A204.1 (cell line): ENCODE data around the gene ARRDC2.
"Not testable (repeated sequence)": the region's sequence is repeated elsewhere in the genome, so short reads cannot be mapped to it uniquely, and the experiment has no call there.

Experiments used
- FAIRE-seq: peaks from 2 replicates; lab custom pipeline; 2012; peaks lifted over from hg19 to GRCh38; lab: Jason Lieb, UNC

Gene ARRDC2

DNA sequence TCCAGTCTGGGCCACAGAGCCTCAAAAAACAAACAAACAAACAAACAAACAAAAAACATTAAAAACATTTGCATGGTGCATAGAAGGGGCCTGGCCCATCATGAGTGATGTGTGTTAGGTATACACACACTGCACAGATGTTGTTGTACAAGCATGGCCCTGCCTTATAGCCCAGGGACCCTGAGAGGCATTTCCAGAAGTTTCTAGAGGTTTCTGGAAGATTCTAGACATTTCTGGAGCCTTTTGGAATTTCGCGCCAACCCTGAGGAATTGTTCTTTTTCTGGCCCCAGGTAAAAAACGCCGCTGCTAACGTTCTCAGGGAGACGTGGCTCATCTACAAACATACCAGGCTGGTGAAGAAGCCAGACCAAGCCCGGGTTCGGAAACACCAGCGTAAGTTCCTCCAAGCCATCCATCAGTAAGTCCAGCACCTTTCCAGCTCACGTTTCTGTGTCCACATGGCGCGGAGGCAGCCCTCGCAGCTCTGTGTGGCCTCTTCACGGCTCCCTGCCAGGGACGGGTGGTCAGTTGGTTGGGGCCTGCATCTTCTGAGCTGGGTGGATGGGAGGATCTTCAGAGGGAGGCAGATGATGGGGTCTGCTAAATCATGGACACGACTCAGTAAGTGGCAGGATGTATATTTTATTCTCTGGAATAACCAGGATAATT, 18.4 kb upstream of the ARRDC2 start:
- FAIRE-seq = no peak

DNA sequence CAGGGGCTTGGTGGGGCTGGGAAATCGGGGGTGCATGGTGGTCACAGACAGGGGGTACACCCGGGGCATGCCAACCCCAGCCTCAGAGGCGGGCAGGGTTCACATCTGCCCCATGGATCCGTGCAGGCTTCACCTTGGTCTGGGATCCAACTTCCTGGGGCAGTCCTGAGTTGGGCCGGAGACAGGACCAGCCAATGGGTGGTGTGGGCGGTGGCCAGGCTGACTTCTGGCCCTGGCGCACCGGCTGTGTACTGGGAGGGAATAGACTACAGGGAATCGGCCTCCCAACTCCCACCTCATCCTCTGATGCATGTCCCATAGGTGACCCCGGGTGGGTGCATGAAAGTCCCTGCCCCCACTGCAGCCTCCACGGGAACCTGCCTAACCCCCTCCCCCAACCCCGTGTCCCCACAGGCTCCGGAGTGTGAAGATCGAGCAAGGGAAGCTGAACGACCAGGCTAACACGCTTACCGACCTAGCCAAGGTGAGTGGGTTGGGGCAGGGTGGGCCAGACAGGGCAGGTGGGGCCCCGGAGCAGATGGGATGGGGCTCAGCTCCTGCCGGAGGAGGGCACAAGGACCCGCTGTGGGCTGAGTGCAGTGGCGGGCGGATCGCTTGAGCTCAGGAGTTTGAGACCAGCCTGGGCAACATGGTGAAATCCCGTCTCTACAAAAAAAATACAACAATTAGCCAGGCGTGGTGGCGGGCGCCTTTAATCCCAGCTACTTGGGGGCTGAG, 14.7 kb upstream of the ARRDC2 start:
- no peak for FAIRE-seq

DNA sequence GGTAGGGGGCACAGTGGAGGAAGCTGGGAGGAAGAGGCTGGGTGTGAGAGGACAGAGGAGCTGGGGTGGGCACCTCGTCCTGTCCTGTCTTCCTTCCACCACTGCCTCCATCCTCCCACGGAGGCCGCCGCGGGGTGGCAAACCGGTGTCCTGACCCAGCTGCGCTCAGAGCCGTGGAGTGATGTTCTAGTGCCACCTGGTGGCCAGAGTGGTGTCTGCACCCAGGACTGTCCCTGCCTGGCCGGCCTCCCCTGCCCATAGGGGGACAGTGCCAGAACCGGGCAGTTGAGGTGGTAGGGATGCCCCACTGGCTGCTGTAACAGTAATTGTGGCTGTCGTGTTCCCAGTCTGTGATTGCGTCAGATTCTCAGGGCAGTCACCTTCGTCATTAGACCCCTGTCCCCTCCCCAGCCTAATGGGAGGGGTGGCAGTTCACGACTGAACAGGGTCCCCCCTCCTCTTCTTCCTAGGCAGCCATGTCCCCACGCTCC, 11.1 kb upstream of the ARRDC2 start:
- no peak for FAIRE-seq

DNA sequence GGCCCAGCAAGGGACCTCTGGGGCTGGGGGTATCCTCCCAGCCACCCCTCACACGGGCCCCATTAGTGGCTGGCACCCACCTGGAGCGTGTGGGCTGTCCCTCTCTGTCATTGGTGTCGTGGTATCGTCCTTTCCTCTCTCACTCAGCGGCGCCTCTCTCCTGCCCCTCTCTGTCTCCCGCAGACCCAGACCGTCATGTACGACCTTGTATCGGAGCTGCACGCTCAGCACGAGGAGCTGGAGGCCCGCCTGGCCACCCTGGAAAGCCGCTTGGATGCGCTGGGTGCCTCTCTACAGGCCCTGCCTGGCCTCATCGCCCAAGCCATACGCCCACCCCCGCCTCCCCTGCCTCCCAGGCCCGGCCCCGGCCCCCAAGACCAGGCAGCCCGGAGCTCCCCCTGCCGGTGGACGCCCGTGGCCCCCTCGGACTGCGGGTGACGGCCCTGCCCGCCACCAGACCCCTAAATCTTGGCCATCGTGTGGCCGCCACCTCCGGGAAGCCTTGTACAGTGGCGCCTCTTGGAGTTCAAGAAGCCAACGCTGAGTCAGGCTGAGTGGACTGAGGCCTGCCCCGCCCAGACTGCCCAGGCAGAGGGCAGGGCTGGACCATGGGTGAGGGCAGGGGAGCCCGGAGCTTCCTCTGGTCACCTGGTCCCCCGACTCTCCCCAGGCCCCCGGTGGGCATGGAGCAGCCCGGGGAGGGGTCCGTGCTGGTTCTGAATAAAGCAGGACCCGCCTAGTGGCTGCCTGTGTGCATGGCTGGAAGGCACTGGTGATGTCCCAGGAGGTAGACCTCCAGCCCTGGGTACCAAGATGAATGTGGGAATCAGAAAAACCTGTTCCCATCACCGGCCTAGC, 9.8 kb upstream of the ARRDC2 start:
- no peak for FAIRE-seq

DNA sequence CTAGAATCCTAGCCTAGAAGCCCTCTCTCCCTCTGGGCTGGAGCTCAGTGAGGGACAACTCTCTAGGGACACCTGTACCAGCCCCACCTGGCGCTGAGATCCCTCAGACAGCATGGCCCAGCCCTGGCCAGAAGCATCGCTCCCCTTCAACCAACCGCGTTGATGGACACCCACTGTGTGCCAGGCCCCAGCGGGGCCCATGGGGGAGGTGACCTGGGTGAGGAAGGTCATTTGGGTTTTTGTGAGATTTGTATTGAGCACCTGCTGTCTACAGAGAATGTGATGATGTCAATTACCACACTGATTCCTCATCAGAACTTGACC, 9.2 kb upstream of the ARRDC2 start:
- no peak for FAIRE-seq

DNA sequence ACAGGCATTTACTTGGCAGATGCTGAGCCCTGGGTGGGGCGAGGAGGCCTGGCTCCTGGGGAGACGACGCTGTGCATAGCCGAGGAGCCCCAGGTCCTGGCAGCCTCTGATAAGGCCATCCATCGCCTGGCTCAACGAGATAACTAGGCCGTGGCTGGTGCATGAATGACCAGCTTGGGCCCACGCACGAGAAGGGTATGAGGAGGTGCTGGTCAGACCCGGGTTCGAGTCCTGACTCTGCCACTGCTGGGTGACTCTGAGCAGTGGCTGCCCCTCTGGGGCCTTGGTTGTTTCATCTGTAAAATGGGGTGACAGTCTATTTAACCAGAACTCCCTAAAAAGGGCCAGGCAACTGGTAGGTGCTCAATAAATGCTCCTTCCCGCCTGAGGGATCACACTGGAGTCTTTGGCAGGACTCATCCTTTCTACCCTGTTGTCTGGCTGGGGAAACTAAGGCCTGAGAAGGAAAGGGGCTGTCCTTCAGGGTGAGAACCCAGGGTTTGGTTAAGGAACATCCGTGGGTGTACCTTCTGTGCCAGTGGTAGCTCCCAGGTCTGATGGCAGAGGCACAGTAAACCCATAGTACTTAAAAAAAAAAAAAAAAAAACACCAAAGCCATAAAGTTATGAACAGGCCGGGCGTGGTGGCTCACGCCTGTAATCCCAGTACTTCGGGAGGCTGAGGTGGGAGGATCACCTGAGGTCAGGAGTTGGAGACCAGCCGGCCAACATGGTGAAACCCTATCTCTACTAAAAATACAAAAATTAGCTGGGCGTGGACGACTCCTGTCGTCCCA, 8.1 kb upstream of the ARRDC2 start:
- no peak for FAIRE-seq

DNA sequence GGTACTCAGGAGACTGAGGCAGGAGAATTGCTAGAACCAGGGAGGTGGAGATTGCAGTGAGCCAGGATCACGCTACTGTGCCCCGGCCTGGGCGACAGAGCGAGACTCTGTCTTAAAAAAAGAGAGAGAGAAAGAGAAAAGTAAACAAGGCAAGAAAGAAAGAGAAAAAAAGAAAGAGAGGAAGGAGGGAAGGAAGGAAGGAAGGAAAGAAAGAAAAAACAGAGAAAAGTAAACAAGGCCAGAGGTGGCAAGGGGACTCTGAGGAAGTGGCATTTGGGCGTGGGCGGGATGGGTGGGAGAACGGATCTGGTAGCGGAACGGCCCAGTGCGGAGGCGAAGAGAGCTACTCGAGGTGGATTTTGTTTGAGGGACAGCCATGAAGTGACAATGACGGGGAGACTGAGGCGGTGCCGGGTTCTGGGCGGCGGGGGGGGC, 7.5 kb upstream of the ARRDC2 start:
- FAIRE-seq = no peak

DNA sequence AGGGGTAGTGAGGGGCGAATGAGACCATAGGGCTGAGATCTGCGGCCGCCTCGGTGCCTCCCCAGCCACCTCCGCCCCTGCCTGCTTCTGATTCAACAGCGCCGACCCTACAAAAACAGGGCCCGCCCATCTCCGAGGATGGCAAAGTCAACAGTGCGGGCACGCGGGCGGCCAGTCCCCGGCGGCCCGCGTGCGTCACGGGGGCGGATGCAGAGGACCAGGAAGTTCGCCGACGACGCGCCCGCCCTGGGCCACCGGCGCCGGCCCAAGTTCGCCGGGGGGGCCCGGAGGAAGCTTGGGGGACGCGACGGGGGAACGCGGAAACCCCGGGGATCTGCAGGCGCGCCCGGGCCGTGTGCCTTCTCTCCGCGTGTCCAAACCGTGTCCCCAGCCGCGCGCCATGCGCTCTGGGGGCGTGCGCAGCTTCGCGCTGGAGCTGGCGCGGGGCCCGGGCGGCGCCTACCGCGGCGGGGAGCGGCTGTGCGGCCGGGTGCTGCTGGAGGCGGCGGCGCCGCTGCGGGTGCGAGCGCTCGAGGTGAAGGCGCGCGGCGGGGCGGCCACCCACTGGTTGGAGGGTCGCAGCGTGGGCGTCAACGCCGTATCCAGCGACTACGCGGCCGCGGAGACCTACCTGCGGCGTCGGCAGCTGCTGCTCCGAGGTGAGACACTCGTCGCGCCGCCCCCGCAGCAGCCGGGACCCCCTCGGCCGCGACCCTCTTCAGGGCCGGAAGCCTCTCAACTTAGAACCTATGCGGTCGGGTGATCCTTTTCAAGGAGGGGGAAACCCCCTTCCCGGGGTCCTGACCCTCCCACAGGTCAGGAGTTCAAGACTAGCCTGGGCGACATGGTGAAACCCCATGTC, 6.8 kb upstream of the ARRDC2 start:
- FAIRE-seq = no peak

DNA sequence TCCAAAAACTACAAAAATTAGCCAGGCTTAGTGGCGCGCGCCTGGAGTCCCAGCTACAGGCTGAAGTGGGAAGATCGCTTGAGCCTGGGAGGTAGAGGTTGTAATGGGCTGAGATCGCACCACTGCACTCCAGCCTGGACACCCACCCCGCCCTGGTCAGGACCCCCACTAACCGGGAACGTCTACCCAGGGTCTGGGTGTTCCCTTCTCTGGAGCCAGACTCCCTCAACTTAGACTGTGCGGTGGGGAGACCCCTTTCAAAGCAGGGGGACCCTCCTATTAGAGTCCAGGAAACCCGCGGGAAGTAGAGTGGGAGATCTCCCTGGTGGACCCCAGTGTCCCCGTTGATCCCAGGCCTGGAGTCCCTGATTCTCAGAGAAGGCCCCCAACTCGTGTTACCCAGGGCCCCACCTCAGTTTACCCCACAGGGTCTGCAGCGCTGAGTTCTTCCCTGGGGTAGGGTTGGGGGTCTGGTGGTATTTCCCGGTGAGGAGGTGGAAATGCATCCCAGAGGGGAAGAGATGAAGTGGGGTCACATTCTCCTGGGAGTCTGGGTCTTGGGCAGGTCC, 6.1 kb upstream of the ARRDC2 start:
- no peak for FAIRE-seq

DNA sequence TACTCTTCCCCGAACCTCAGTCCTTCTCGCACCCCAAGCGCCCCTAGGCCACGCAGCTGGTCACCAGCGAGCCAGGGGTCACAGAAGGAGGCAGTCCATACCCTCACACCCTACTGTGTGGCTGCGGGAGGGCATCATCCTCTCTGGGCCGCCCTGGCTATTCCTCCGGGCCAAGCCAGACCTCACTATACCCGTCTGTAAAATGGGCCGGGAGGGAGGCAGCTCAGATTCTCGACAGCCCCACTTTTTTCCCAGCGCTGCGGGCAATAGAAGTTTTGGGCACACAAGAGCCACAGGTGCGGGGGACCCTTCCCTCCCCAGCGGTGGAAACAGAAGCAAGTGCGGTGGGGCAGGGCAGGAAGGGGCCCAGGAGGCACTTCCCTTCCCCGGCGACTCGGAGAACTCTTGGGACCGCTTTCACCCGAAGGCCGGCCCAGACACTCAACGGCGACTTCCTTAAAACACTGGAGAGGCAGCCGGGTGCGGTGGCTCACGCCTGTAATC, 5.6 kb upstream of the ARRDC2 start:
- FAIRE-seq = no peak

DNA sequence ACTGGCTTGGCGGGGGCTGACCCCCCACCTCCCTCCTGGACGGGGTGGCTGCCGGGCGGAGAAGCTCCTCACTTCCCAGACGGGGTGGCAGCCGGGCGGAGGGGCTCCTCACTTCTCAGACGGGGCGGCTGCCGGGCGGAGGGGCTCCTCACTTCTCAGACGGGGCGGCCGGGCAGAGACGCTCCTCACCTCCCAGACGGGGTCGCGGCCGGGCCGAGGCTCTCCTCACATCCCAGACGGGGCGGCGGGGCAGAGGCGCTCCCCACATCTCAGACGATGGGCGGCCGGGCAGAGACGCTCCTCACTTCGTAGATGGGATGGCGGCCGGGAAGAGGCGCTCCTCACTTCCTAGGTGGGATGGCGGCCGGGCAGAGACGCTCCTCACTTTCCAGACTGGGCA, 2.2 kb upstream of the ARRDC2 start:
- not testable (repeated sequence) for FAIRE-seq

DNA sequence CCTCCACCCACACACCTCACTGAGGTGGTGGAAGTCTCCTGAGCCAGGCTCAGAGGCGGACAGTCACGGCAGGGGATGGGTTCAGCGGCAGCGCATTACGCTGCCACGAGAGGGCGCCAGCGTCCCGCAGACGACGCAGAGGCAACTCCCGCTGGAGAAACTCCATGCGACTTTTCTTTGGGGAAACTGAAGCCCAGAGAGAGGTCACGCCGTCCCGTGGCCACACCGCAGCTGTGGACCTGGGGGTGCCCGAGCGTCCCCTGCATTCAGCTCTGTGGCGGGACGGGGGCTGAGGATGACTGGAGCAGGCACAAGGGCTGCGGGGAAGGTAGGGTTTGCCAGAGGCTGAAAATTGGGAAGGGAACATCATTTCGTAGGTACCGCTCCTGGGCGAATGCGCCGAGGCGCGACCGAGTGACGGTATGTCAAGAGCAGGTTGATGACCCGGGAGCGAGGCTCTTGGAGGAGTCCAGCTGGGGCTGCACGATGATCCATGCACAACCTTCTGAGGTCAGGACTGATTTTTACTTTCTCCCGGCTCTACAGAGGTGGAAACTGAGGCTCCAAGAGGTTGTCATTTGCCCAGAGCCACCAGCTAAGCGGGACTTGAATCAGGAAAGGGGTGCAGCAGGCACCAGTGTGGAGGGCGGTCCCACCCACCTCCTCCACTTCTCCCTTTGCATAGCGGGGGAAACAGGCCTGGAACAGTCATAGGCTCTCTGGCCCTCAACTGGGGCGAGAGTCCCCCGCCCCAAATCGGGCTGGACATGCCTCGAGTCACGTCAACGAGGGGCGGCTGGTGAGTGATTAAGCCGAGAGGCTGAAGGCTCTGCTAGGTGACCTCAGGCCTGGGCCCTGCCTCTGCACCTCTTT, 690 bp upstream of the ARRDC2 start:
- FAIRE-seq = no peak

DNA sequence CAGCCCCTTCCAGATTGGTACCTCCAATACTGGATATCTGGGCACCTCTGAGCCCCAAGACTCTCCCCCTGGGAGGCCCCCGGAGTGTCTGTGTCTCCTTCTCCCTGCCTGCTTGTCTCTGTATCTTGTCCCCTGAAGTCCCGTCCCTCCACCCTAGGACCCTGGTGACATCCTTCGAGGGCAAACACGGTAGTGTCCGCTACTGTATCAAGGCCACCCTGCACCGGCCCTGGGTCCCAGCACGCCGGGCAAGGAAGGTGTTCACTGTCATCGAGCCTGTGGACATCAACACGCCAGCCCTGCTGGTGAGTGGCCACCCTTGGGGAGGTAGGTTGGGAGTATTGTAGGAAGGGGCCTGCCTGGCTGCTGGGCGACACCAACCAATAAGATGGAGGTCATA, 844 bp downstream of the ARRDC2 start:
- FAIRE-seq = no peak

DNA sequence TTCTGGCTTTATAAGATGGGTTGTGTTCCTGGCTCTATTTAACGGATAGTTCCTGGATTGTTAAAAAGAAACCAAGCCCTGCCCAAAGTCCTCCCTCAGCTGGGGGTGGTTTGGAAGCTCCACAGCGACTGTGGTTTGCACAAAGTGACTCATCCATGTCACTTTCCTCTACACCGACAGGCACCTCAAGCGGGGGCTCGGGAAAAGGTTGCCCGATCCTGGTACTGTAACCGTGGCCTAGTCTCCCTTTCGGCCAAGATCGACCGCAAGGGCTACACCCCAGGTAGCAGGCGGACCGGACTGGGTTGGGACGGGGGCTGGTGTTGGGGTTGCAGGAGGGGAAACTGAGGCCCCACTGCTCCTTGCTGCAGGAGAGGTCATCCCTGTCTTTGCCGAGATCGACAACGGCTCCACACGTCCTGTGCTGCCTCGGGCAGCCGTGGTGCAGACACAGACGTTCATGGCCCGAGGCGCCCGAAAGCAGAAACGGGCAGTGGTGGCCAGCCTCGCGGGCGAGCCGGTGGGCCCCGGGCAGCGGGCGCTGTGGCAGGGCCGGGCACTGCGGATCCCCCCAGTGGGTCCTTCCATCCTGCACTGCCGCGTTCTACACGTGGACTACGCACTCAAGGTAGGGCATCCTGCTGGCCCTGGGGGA, 1.6 kb downstream of the ARRDC2 start:
- no peak for FAIRE-seq

DNA sequence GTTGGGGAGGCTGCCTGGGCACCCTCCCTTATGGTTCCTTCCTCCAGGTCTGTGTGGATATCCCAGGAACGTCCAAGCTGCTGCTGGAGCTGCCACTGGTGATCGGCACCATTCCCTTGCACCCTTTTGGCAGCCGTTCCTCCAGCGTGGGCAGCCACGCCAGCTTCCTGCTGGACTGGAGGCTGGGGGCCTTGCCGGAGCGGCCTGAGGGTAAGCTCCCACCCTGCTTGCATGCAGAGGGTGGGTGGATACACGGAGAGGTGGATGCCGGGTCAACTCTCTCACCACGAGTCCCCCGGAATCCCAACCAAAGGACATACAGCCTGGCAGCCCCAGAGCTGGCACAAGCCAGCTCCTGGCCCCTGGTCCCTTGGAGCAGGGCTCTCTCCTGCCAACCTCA, 2.2 kb downstream of the ARRDC2 start:
- no peak for FAIRE-seq

DNA sequence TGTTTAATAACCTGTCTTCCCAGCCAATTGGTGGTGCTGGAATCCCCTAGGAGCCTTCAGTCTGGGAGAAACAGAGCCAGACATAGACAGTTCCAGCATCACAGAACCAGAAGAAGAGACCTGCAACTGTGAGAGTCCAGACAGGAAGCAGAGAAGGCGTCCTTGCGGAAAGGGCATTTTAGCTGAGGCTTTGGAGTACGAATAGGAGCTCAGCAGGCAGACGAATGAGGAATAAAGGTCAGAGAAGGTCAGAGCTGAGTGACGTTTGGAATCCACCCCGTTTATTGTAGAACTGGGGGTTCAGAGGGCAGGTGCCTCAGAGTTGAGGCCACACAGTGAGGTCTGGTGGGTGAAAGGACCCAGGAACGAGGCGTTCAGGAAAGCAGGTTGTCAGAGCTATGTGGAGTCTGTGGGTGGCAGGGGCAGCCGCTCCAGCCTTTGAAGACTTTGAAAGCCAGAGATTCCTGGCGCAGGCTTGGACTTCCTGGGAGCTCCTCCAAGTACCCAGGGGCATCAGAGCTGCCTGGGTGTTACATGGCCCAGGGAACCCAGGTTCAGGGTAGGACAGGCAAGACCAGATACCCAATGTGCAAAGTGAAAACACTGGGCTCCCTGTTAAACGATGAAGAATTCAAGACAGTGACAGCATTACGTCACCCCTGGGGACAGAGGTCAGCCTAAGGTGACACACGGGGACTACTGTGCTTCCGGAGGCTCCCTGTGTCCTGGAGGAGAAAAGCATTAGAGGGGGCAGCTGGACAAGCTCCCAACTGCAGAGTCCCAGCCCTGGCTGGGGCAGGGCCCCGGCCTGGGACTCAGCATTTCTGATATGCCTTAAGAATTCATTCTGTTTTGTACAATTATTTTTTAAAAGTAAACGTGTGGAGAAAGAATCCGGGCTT, 5.5 kb downstream of the ARRDC2 start:
- no peak for FAIRE-seq

DNA sequence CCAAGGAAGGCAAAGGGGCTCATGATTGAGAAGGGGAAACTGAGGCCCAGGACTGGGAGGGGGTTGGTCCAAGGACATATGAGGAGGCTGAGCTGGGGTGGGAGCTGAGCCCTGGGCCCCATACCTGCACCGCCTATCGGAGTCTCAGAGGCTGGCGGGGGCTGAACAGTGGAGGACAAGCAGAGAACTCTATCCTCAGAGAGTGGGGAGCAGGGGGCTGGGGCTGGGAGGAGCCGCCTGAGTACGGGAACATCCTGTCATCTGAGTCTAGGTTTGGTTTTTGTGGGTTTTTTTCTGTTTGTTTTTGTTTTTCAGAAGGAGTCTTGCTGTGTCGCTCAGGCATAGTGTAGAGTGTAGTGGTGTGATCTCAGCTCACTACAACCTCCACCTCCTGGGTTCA, 6.2 kb downstream of the ARRDC2 start:
- FAIRE-seq = no peak
